GM12891 (cell line): Measurements from ENCODE around the gene TMCC2.

Experiments
- POLR2A ChIP-seq: IDR thresholded peaks from 2 replicates; pipeline ENCODE4 v1.6.1; 2011; ENCODE audit warnings: low read depth, low read length, control low read depth
- POLR2AphosphoS5 ChIP-seq: IDR thresholded peaks from 2 replicates; pipeline ENCODE4 v1.6.1; 2011; ENCODE audit warnings: low read depth, low read length, control low read depth

DNA sequence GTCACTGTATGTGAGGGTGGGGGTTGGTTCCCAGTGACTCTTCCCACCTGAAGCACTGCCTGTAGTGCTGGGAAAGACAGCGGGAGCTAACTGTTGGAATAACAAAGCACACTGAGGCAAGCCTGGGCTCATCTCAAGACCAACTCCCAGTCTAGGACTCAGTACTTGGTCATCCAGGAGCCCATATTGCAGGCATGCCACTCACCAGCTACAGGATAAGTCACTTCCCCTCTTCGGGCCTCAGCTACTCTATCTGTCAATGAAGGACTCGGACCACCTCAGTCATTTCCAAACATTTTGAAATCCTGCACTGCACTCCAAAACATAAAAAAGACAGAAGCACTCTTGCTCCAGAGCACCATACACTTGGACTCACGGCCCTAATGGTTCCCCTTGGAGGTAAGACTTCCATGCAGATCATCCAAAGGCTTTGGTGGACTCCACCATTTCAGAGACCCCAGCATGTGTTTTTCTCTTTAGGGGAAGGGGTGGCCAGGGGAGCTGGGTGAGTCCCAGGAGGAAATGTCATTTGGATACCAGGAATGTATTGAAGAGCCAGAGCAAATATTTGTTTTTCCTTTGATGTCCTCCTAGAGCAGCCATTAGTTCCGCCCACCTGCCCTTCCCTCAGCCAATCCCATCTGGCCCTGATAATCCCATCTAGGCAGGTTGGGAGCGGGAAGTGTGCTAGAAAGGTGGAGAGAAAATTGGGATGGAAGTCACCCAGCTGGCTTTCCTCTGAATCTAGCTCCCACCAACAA, 90.7 kb downstream of the TMCC2 start:
- TF ChIP-seq POLR2AphosphoS5 (no peak), POLR2A (no peak)
